Measurements from ENCODE around the gene INSR. TPM values are rescaled to one million over a fixed set of nuclear protein-coding genes. Genes with fewer than 3 reads are reported as not detected.

INSR gene
- total RNA-seq, 1 donor from 2014 or later, result 7.9 TPM

GRCh38 chr19:7145494-7145893, 148.7 kb downstream of the INSR start:
- no peak overlapping the region for H3K4me2 ChIP-seq (ENCODE audit: low read length)
- no peaks in the 10 kb centered on the region for H3K4me1 ChIP-seq (ENCODE audit: insufficient read depth, low read length)
- no peak overlapping the region for H3K27ac ChIP-seq (ENCODE audit: low read depth, low read length)
- no peaks in the 10 kb centered on the region for H3K9me3 Mint-ChIP-seq (ENCODE audit: unreplicated experiment)
- TF ChIP-seq CTCF (IDR thresholded peaks at IDR 0.05; ENCODE audit: insufficient read depth, low read depth, low read length) (no peak), EZH2 (IDR thresholded peaks at IDR 0.05; ENCODE audit: insufficient read depth, low read length) (no peak)
- DNase-seq (ENCODE audit: low read depth) (no peak), FAIRE-seq (no peak)
- no peaks in the 10 kb centered on the region for H3K27me3 Mint-ChIP-seq (ENCODE audit: low read depth, unreplicated experiment)
- no peaks in the 10 kb centered on the region for H3K27me3 ChIP-seq (ENCODE audit: insufficient read depth, low read length)
- no peak overlapping the region for H2AFZ ChIP-seq (ENCODE audit: low read depth, low read length)
- no peak overlapping the region for H3K4me3 Mint-ChIP-seq (ENCODE audit: unreplicated experiment)
- no peaks in the 10 kb centered on the region for H3K36me3 ChIP-seq (ENCODE audit: insufficient read depth, low read length)
- H3K9me3 ChIP-seq (ENCODE audit: insufficient read depth, low read depth, low read length), result no peaks in the 10 kb centered on the region
- peaks cover 10% of the 10 kb centered on the region for H3K36me3 Mint-ChIP-seq (ENCODE audit: low read depth, unreplicated experiment)
- H4K20me1 ChIP-seq (ENCODE audit: insufficient read depth, low read length), result no peaks in the 10 kb centered on the region
- no peak overlapping the region for H3K27ac Mint-ChIP-seq (ENCODE audit: unreplicated experiment)
- no peaks in the 10 kb centered on the region for H3K79me2 ChIP-seq (ENCODE audit: insufficient read depth, low read length)
- no peak overlapping the region for H3K4me3 ChIP-seq (ENCODE audit: insufficient read depth, low read depth, low read length)
- H3K4me1 Mint-ChIP-seq (ENCODE audit: low read depth, unreplicated experiment), result no peaks in the 10 kb centered on the region
- H3K9ac ChIP-seq (ENCODE audit: low read length), result no peak overlapping the region

GRCh38 chr19:7142771-7143170, 151.4 kb downstream of the INSR start:
- H3K4me1 ChIP-seq (ENCODE audit: insufficient read depth, low read length), result no peaks in the 10 kb centered on the region
- H3K4me3 ChIP-seq (ENCODE audit: insufficient read depth, low read depth, low read length), result no peak overlapping the region
- H3K9me3 Mint-ChIP-seq (ENCODE audit: unreplicated experiment), result no peaks in the 10 kb centered on the region
- no peak overlapping the region for H3K9ac ChIP-seq (ENCODE audit: low read length)
- no peak overlapping the region for H3K4me2 ChIP-seq (ENCODE audit: low read length)
- no peaks in the 10 kb centered on the region for H3K27me3 Mint-ChIP-seq (ENCODE audit: low read depth, unreplicated experiment)
- H3K27ac ChIP-seq (ENCODE audit: low read depth, low read length), result no peak overlapping the region
- H3K36me3 ChIP-seq (ENCODE audit: insufficient read depth, low read length), result no peaks in the 10 kb centered on the region
- no peak overlapping the region for H2AFZ ChIP-seq (ENCODE audit: low read depth, low read length)
- FAIRE-seq (no peak), DNase-seq (ENCODE audit: low read depth) (no peak)
- H3K79me2 ChIP-seq (ENCODE audit: insufficient read depth, low read length), result no peaks in the 10 kb centered on the region
- no peaks in the 10 kb centered on the region for H4K20me1 ChIP-seq (ENCODE audit: insufficient read depth, low read length)
- no peaks in the 10 kb centered on the region for H3K9me3 ChIP-seq (ENCODE audit: insufficient read depth, low read depth, low read length)
- H3K27ac Mint-ChIP-seq (ENCODE audit: unreplicated experiment), result no peak overlapping the region
- H3K4me3 Mint-ChIP-seq (ENCODE audit: unreplicated experiment), result no peak overlapping the region
- H3K4me1 Mint-ChIP-seq (ENCODE audit: low read depth, unreplicated experiment), result no peaks in the 10 kb centered on the region
- TF ChIP-seq EZH2 (IDR thresholded peaks at IDR 0.05; ENCODE audit: insufficient read depth, low read length), result no peak
- TF ChIP-seq CTCF (IDR thresholded peaks at IDR 0.05; ENCODE audit: insufficient read depth, low read depth, low read length), result no peak
- H3K36me3 Mint-ChIP-seq (ENCODE audit: low read depth, unreplicated experiment), result peaks cover 11% of the 10 kb centered on the region
- no peaks in the 10 kb centered on the region for H3K27me3 ChIP-seq (ENCODE audit: insufficient read depth, low read length)

- Mint-ChIP-seq H3K4me3 (ENCODE audit: unreplicated experiment) (no peak overlapping the region), H3K27me3 (ENCODE audit: low read depth, unreplicated experiment) (no peaks in the 10 kb centered on the region), H3K27ac (ENCODE audit: unreplicated experiment) (no peak overlapping the region), H3K4me1 (ENCODE audit: low read depth, unreplicated experiment) (no peaks in the 10 kb centered on the region), H3K9me3 (ENCODE audit: unreplicated experiment) (no peaks in the 10 kb centered on the region), H3K36me3 (ENCODE audit: low read depth, unreplicated experiment) (peaks cover 9% of the 10 kb centered on the region)
- Histone ChIP-seq H3K36me3 (ENCODE audit: insufficient read depth, low read length) (no peaks in the 10 kb centered on the region), H4K20me1 (ENCODE audit: insufficient read depth, low read length) (no peaks in the 10 kb centered on the region), H3K4me2 (ENCODE audit: low read length) (no peak overlapping the region), H3K27me3 (ENCODE audit: insufficient read depth, low read length) (no peaks in the 10 kb centered on the region), H3K27ac (ENCODE audit: low read depth, low read length) (no peak overlapping the region), H3K9ac (ENCODE audit: low read length) (no peak overlapping the region), H3K4me1 (ENCODE audit: insufficient read depth, low read length) (no peaks in the 10 kb centered on the region), H3K4me3 (ENCODE audit: insufficient read depth, low read depth, low read length) (no peak overlapping the region), H3K9me3 (ENCODE audit: insufficient read depth, low read depth, low read length) (no peaks in the 10 kb centered on the region), H2AFZ (ENCODE audit: low read depth, low read length) (no peak overlapping the region), H3K79me2 (ENCODE audit: insufficient read depth, low read length) (no peaks in the 10 kb centered on the region)
- DNase-seq (ENCODE audit: low read depth), result no peak
- TF ChIP-seq CTCF (IDR thresholded peaks at IDR 0.05; ENCODE audit: insufficient read depth, low read depth, low read length) (no peak), EZH2 (IDR thresholded peaks at IDR 0.05; ENCODE audit: insufficient read depth, low read length) (no peak)
- FAIRE-seq, result no peak
Observed at GRCh38 chr19:7140137-7140536, 154.1 kb downstream of the INSR start.

Data from astrocyte (in vitro differentiated cells and primary cell).